Psoas muscle (tissue), 8 donors: Measurements from ENCODE around the gene MICU2. TPM values are rescaled to one million over a fixed set of nuclear protein-coding genes. Genes with fewer than 3 reads are reported as not detected.

Experiments
- ATAC-seq, 4 donors: fragments of 200-7000 bp; cut with Tn5 transposase; one replicate each; pipeline ENCODE4 v1.9.1; 2020; ENCODE audit warnings: moderate library complexity in 3 of 4, mild to moderate bottlenecking in 2 of 4
- DNase-seq, 2 donors: peaks; one replicate each; pipeline ENCODE4 v3.0.0-alpha.2; 2020
- H3K27ac ChIP-seq: fragments of 200-600 bp; one replicate; pipeline ENCODE4 v1.8.0; 2022
- H3K27me3 ChIP-seq, 3 donors: fragments of 200-600 bp in 1 of 3; one replicate each; pipeline versions ENCODE4 v1.6.1 to v1.8.0; 2013 to 2022; ENCODE audit warnings: low read length in 2 of 3, mild to moderate bottlenecking in 2 of 3, moderate library complexity in 1 of 3; ENCODE audit not compliant: insufficient read depth in 3 of 3
- H3K36me3 ChIP-seq, 2 donors: fragments of 200-600 bp in 1 of 2; one replicate each; pipeline versions ENCODE4 v1.6.1 to v1.8.0; 2013 to 2022; ENCODE audit warnings: low read depth in 1 of 2, mild to moderate bottlenecking in 1 of 2, moderate library complexity in 1 of 2; ENCODE audit not compliant: insufficient read depth in 1 of 2
- H3K4me1 ChIP-seq: fragments of 200-600 bp; one replicate; pipeline ENCODE4 v1.8.0; 2022
- H3K4me3 ChIP-seq: fragments of 200-600 bp; one replicate; pipeline ENCODE4 v1.8.0; 2022; ENCODE audit warnings: mild to moderate bottlenecking
- H3K9me3 ChIP-seq: fragments of 200-600 bp; one replicate; pipeline ENCODE4 v1.8.0; 2022
- CTCF ChIP-seq: fragments of 200-600 bp; IDR thresholded peaks from one replicate; pipeline ENCODE4 v1.8.0; 2022; ENCODE audit warnings: antibody characterized with exemption
- WGBS, 3 donors: extraction: QIAGEN DNeasy Blood & Tissue Kit; methylation state at CpG; one replicate each; pipeline versions ENCODE4 v1.1.6 to v1.1.7; 2013; 5-methylcytosine and 5-hydroxymethylcytosine counted together
- intact Hi-C, 2 donors: fragments of 100-400 bp; cut with DNase I; formaldehyde crosslinking; loops; one replicate each; pipeline versions ENCODE4 v1.11.0 to v1.14.2; 2022
- polyA plus RNA-seq, 3 donors: library from polyadenylated mRNA; stranded (reverse); fragments of 200-250 nt; gene quantifications; one replicate each; pipeline ENCODE4 v1.2.3, GENCODE V29; 2013
- total RNA-seq, 4 donors: library from RNA; stranded (reverse); fragmentation: NEBNext Ultra II Directional in 2 of 4; extraction: Animal tissue kit (Norgen Biotek cat#: 25700) in 2 of 4; gene quantifications; one replicate each; pipeline versions ENCODE4 v1.2.1 to v1.2.4, GENCODE V29; 2021 to 2023
- donor health status: healthy with polysubstance abuse.
- donor health status: DM: no; HTN: no; CAD: no; lungs with moderate emphysema.
- donor health status: Bipolar disorder and iron deficiency.
- donor health status: healthy.
- donor health status: DM: yes; HTN: yes; CAD: no.
- donor health status: DM: no; HTN: no; CAD: no.
- donor health status: DM: no; HTN: no; CAD: no.
- donor health status: DM: yes; HTN: yes; CAD: no.

The MICU2 gene
- total and polyA plus RNA-seq, 7 donors = 43.6 to 51.2 (median 44.9) TPM

GRCh38 chr13:21522130-21522529 is 81.8 kb downstream of the MICU2 start:
- DNase-seq = no peak
- no peaks in the 10 kb centered on the region for H3K27me3 ChIP-seq
- no peak for TF ChIP-seq CTCF
- no peak overlapping the region for H3K27ac ChIP-seq
- H3K4me1 ChIP-seq = no peaks in the 10 kb centered on the region
- no peak overlapping the region for H3K4me3 ChIP-seq
- H3K9me3 ChIP-seq = no peaks in the 10 kb centered on the region
- no peak for ATAC-seq
- peaks cover 0 to 49% of the 10 kb centered on the region in 2 donors for H3K36me3 ChIP-seq
- intact Hi-C loops = no loop called here
- WGBS, 3 donors = 92 to 100% (median 94%) methylated on average over 1 of the region's 1 CpG

- 93 to 97% (median 96%) methylated on average over 8 of the region's 8 CpGs for WGBS, 3 donors
Measured at GRCh38 chr13:21518617-21519144, 85.3 kb downstream of the MICU2 start.

GRCh38 chr13:21517576-21517975 is 86.4 kb downstream of the MICU2 start:
- no peak for ATAC-seq
- H3K36me3 ChIP-seq = peaks cover 0 to 62% of the 10 kb centered on the region in 2 donors
- no peak overlapping the region for H3K27ac ChIP-seq
- H3K4me1 ChIP-seq = no peaks in the 10 kb centered on the region
- intact Hi-C loops = no loop called here
- WGBS, 3 donors = 87 to 93% (median 88%) methylated on average over 16 of the region's 16 CpGs
- DNase-seq = no peak
- no peaks in the 10 kb centered on the region for H3K9me3 ChIP-seq
- no peaks in the 10 kb centered on the region for H3K27me3 ChIP-seq
- TF ChIP-seq CTCF = no peak
- H3K4me3 ChIP-seq = no peak overlapping the region

More at GRCh38 chr13:21518617-21519144, 85.3 kb downstream of the MICU2 start:
- ATAC-seq (no peak), DNase-seq (no peak)
- Histone ChIP-seq H3K4me3 (no peak overlapping the region), H3K4me1 (no peaks in the 10 kb centered on the region), H3K9me3 (no peaks in the 10 kb centered on the region), H3K27me3 (no peaks in the 10 kb centered on the region), H3K27ac (no peak overlapping the region), H3K36me3 (peaks cover 0 to 50% of the 10 kb centered on the region in 2 donors)
- intact Hi-C loops = no loop called here
- TF ChIP-seq CTCF = no peak

DNA sequence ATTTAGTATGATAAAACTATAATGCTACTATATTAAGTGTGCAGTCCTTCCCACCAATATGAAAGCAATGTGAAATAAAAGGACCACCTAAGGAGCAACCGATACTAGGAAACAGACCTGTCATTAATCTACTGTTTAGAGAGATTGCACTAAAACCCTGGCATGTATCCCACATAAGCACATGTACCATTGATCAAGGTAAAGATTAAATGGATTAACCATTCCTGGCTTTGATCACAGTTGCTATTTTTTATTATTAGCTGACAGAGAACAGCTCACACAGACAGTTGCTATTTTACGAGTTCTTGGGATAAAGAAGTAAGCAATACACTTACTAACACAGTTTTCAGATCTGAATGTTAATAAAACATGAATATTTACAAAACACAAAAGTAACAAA is 87.2 kb downstream of the MICU2 start:
- Histone ChIP-seq H3K9me3 (no peaks in the 10 kb centered on the region), H3K4me3 (no peak overlapping the region), H3K4me1 (no peaks in the 10 kb centered on the region), H3K27me3 (no peaks in the 10 kb centered on the region), H3K27ac (no peak overlapping the region), H3K36me3 (peaks cover 0 to 58% of the 10 kb centered on the region in 2 donors)
- TF ChIP-seq CTCF = no peak
- DNase-seq (no peak), ATAC-seq (no peak)
- WGBS, 3 donors = 89 to 94% (median 93%) methylated on average over 2 of the region's 2 CpGs
- intact Hi-C loops = no loop called here

DNA sequence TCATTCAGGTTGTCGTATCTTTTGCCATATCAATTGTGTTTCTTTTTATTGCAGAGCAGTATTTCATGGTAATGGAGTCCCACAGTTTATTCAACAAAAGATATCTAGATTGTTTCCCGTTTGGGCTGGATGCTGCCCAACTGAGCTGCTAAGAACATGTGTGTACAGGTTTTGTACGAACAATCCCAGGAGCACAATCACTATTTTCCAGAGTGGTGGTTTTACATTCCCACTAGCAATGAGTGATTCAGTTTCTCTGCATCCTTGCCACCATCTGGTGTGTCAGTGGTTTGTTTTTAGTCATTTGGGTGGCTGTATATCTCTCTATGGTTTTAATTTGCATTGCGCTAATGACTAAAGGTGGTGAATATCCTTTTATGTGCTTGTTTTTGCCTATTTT is 92.1 kb downstream of the MICU2 start:
- ATAC-seq (no peak), DNase-seq (no peak)
- H3K9me3 ChIP-seq = no peaks in the 10 kb centered on the region
- H3K27ac ChIP-seq = no peak overlapping the region
- no peaks in the 10 kb centered on the region for H3K4me1 ChIP-seq
- H3K4me3 ChIP-seq = no peak overlapping the region
- peaks cover 2 to 53% of the 10 kb centered on the region in 2 donors for H3K36me3 ChIP-seq
- intact Hi-C loops = no loop called here
- no peak for TF ChIP-seq CTCF
- H3K27me3 ChIP-seq = no peaks in the 10 kb centered on the region
- 70 to 85% (median 77%) methylated on average over 4 of the region's 4 CpGs for WGBS, 3 donors
